MM.1S (cell line): ENCODE measurements around the gene ABCA3.

Source experiments
- DNase-seq: peaks from one replicate; pipeline ENCODE4 v3.0.0-alpha.2; 2015
- H2AFZ ChIP-seq: fragments of 300-600 bp; sonication (generic); 2 replicates; pipeline ENCODE4 v1.6.0; 2016; ENCODE audit warnings: antibody characterized with exemption, low read length
- H3F3A ChIP-seq: fragments of 300-600 bp; sonication (generic); 2 replicates; pipeline ENCODE4 v1.6.1; 2016; ENCODE audit warnings: mild to moderate bottlenecking, antibody characterized with exemption, low read length, moderate library complexity, mixed read lengths; ENCODE audit not compliant: insufficient read depth
- H3K27ac ChIP-seq: fragments of 300-600 bp; sonication (generic); 2 replicates; pipeline ENCODE4 v1.5.1; 2016; ENCODE audit warnings: mild to moderate bottlenecking, low read length
- H3K27me3 ChIP-seq: fragments of 300-600 bp; sonication (generic); replicated peaks from 2 replicates; pipeline ENCODE4 v1.6.0; 2016; ENCODE audit warnings: low read length; ENCODE audit not compliant: insufficient read depth
- H3K36me3 ChIP-seq: fragments of 300-600 bp; sonication (generic); replicated peaks from 2 replicates; pipeline ENCODE4 v1.6.1; 2016; ENCODE audit warnings: mild to moderate bottlenecking, low read length, mixed read lengths; ENCODE audit not compliant: insufficient read depth
- H3K4me1 ChIP-seq: fragments of 300-600 bp; sonication (generic); 2 replicates; pipeline ENCODE4 v1.6.1; 2016; ENCODE audit warnings: low read length, mixed read lengths
- H3K4me2 ChIP-seq: fragments of 300-600 bp; sonication (generic); 2 replicates; pipeline ENCODE4 v1.6.0; 2016; ENCODE audit warnings: low read depth, low read length
- H3K4me3 ChIP-seq: fragments of 300-600 bp; sonication (generic); 2 replicates; pipeline ENCODE4 v1.5.1; 2016; ENCODE audit warnings: low read length, mixed read lengths
- H3K79me2 ChIP-seq: fragments of 300-600 bp; sonication (generic); 2 replicates; pipeline ENCODE4 v1.6.1; 2016; ENCODE audit warnings: mixed run types, low read length, mixed read lengths
- H3K9ac ChIP-seq: fragments of 300-600 bp; sonication (generic); 2 replicates; pipeline ENCODE4 v1.6.1; 2016; ENCODE audit warnings: low read length, mixed read lengths
- H3K9me2 ChIP-seq: fragments of 300-600 bp; sonication (generic); replicated peaks from 2 replicates; pipeline ENCODE4 v1.6.1; 2016; ENCODE audit warnings: mild to moderate bottlenecking, low read length, mixed read lengths; ENCODE audit not compliant: insufficient read depth
- H3K9me3 ChIP-seq: fragments of 300-600 bp; sonication (generic); replicated peaks from 2 replicates; pipeline ENCODE4 v1.6.1; 2016; ENCODE audit warnings: mild to moderate bottlenecking, low read length, mixed read lengths; ENCODE audit not compliant: insufficient read depth
- H4K20me1 ChIP-seq: fragments of 300-600 bp; sonication (generic); 2 replicates; pipeline ENCODE4 v1.6.1; 2016; ENCODE audit warnings: mild to moderate bottlenecking, low read length, moderate library complexity, mixed read lengths; ENCODE audit not compliant: insufficient read depth
- EZH2 ChIP-seq: fragments of 300-600 bp; sonication (generic); optimal IDR thresholded peaks from 2 replicates; pipeline ENCODE3; 2017; ENCODE audit warnings: low read depth, mild to moderate bottlenecking, antibody characterized with exemption, low read length, mixed read lengths
- EZH2phosphoT487 ChIP-seq: fragments of 300-600 bp; sonication (generic); IDR thresholded peaks from 2 replicates; pipeline ENCODE4 v1.6.1; 2018; ENCODE audit warnings: antibody characterized with exemption, low read length
- TF ChIP-seq, protein P1 (sequence below): fragments of 300-600 bp; sonication (generic); IDR thresholded peaks from 2 replicates; pipeline ENCODE4 v1.5.1; 2016; ENCODE audit warnings: antibody characterized with exemption, low read length, mixed read lengths

ABCA3 gene

DNA sequence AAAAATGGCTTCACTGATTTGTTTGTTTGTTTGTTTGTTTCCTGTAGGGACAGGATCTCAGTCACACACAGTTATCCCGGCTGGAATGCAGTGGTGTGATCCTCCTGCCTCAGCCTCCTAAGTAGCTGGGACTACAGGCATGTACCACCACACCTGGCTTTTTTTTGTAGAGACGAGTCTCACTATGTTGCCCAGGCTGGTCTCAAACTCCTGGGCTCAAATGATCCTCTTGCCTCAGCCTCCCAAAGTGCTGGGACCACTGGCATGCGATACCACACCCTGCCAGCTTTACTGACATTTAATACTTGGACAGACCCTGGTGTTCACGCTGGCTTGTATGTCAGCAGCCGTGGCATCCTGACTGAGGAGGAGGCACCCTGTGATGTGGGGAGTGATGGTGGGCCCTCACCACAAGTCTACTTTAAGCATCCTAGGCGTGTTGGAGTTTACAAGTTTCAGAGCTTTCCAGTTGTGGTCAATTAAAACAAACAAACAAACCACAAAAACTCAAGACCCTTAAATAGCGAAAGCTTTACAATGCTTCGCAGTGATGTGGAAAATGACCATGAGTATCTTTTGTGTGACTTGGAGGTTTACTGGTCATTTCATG, 5.1 kb downstream of the ABCA3 start:
- H3K4me3 ChIP-seq: no peak overlapping the region
- no peaks in the 10 kb centered on the region for H3K36me3 ChIP-seq
- H3K9ac ChIP-seq: no peak overlapping the region
- TF ChIP-seq, protein P1, sequence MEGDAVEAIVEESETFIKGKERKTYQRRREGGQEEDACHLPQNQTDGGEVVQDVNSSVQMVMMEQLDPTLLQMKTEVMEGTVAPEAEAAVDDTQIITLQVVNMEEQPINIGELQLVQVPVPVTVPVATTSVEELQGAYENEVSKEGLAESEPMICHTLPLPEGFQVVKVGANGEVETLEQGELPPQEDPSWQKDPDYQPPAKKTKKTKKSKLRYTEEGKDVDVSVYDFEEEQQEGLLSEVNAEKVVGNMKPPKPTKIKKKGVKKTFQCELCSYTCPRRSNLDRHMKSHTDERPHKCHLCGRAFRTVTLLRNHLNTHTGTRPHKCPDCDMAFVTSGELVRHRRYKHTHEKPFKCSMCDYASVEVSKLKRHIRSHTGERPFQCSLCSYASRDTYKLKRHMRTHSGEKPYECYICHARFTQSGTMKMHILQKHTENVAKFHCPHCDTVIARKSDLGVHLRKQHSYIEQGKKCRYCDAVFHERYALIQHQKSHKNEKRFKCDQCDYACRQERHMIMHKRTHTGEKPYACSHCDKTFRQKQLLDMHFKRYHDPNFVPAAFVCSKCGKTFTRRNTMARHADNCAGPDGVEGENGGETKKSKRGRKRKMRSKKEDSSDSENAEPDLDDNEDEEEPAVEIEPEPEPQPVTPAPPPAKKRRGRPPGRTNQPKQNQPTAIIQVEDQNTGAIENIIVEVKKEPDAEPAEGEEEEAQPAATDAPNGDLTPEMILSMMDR: no peak
- TF ChIP-seq EZH2phosphoT487: no peak
- no peak for TF ChIP-seq EZH2
- peaks cover 68% of the 10 kb centered on the region for H3K27me3 ChIP-seq
- H3K9me3 ChIP-seq: no peaks in the 10 kb centered on the region
- H3K79me2 ChIP-seq: no peaks in the 10 kb centered on the region
- H2AFZ ChIP-seq: no peak overlapping the region
- no peaks in the 10 kb centered on the region for H3K4me1 ChIP-seq
- H3F3A ChIP-seq: no peaks in the 10 kb centered on the region
- no peaks in the 10 kb centered on the region for H4K20me1 ChIP-seq
- H3K4me2 ChIP-seq: no peak overlapping the region
- H3K9me2 ChIP-seq: no peaks in the 10 kb centered on the region
- no peak overlapping the region for H3K27ac ChIP-seq
- DNase-seq: no peak

DNA sequence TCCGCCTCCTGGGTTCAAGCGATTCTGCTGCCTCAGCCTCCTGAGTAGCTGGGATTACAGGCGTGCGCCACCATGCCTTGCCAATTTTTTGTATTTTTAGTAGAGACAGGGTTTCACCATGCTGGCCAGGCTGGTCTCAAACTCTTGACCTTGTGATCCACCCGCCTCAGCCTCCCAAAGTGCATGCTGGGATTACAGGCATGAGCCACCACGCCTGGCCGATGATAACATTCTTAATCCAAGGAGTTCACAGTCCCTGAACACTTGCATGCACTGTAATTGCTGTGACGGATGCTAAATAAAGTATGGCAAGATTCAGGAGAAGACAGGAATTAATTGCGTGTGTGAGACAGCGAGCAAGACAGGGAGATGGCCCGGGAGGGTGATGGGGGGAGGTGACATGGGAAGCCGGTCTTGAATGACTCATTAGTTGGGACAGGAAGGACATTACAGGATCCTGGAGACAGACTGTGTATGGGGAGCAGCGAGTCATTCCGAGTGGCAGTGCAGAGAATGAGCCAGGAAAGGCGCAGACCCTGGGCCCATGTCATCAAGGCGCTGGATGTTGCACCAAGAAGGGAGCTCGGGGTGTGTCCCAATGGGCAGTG, 6.7 kb downstream of the ABCA3 start:
- Histone ChIP-seq H3K9me3 (no peaks in the 10 kb centered on the region), H2AFZ (no peak overlapping the region), H3K4me1 (no peaks in the 10 kb centered on the region), H4K20me1 (no peaks in the 10 kb centered on the region), H3K4me2 (no peak overlapping the region), H3K27me3 (peaks cover 70% of the 10 kb centered on the region), H3K79me2 (no peaks in the 10 kb centered on the region), H3K9ac (no peak overlapping the region), H3K27ac (no peak overlapping the region), H3K9me2 (no peaks in the 10 kb centered on the region), H3K36me3 (no peaks in the 10 kb centered on the region), H3F3A (no peaks in the 10 kb centered on the region), H3K4me3 (no peak overlapping the region)
- TF ChIP-seq, protein P1: no peak
- no peak for TF ChIP-seq EZH2phosphoT487
- no peak for TF ChIP-seq EZH2
- no peak for DNase-seq

DNA sequence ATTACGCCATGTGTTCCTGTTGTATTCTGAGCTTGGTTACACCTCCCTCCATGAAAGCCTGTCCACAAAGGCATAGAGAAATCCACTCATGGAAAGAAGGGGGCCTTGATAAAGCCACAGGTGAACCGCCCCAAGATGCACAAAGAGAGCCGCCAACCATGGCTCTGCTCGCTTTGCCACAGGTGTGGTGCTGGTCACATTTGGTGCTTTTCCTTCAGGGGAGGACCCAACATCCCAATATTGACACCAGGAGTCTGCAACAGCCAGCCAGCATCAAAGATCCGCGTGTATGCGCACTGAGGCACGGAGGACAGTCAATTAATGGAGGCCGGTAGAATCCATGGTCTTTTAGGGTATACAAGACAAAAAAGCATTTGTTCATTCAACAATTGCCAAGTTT, 7.3 kb downstream of the ABCA3 start:
- Histone ChIP-seq H3K9me2 (no peaks in the 10 kb centered on the region), H3K27me3 (peaks cover 73% of the 10 kb centered on the region), H4K20me1 (no peaks in the 10 kb centered on the region), H3F3A (no peaks in the 10 kb centered on the region), H3K9me3 (no peaks in the 10 kb centered on the region), H2AFZ (no peak overlapping the region), H3K9ac (no peak overlapping the region), H3K36me3 (no peaks in the 10 kb centered on the region), H3K79me2 (no peaks in the 10 kb centered on the region), H3K4me2 (no peak overlapping the region), H3K4me1 (no peaks in the 10 kb centered on the region), H3K27ac (no peak overlapping the region), H3K4me3 (no peak overlapping the region)
- DNase-seq: no peak
- TF ChIP-seq, protein P1: no peak
- TF ChIP-seq EZH2phosphoT487 (no peak), EZH2 (no peak)
